ENCODE measurements around the gene PAX7.

The PAX7 gene

DNA sequence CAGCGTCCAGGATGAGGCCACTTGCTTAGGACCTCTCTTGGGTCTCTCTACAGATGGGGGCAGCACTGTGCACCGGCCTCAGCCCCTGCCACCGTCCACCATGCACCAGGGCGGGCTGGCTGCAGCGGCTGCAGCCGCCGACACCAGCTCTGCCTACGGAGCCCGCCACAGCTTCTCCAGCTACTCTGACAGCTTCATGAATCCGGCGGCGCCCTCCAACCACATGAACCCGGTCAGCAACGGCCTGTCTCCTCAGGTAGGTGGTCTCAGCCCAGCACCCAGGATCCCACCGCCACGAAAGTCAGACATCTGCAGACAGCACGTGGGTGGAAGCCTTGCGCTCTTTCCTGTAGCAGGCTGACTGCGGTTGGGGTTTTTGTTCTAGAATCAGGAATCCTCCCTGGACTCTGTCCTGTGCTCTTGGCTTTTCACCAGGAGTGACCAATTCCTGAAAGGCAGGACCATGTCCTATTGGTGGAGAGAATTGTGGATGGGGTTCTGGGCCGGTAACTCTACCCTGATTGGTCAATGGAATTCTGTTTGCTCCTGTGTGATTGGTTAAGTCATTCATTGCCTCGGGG is 72.5 kb downstream of the PAX7 start:
- DNase-seq, result no peak
- Mint-ChIP-seq H3K36me3 (no peaks in the 10 kb centered on the region), H3K27me3 (peaks cover 73% of the 10 kb centered on the region), H3K27ac (no peak overlapping the region), H3K4me3 (no peak overlapping the region), H3K4me1 (peaks cover 3% of the 10 kb centered on the region), H3K9me3 (no peaks in the 10 kb centered on the region)
- CTCF ChIA-PET, result no interaction called here

- Mint-ChIP-seq H3K9me3 (no peaks in the 10 kb centered on the region), H3K27ac (no peak overlapping the region), H3K36me3 (no peaks in the 10 kb centered on the region), H3K4me1 (peaks cover 3% of the 10 kb centered on the region), H3K4me3 (no peak overlapping the region), H3K27me3 (peaks cover 75% of the 10 kb centered on the region)
- CTCF ChIA-PET, result no interaction called here
- no peak for DNase-seq
Measured at GRCh38 chr1:18705811-18706210, 75.2 kb downstream of the PAX7 start.

- peaks cover 4% of the 10 kb centered on the region for H3K4me1 Mint-ChIP-seq
- CTCF ChIA-PET, result no interaction called here
- no peak for DNase-seq
- no peaks in the 10 kb centered on the region for H3K36me3 Mint-ChIP-seq
- no peak overlapping the region for H3K27ac Mint-ChIP-seq
- no peak overlapping the region for H3K4me3 Mint-ChIP-seq
- peaks cover 76% of the 10 kb centered on the region for H3K27me3 Mint-ChIP-seq
- no peaks in the 10 kb centered on the region for H3K9me3 Mint-ChIP-seq
Measured at GRCh38 chr1:18707696-18708257, 77.1 kb downstream of the PAX7 start.

- H3K4me1 Mint-ChIP-seq, result peaks cover 4% of the 10 kb centered on the region
- H3K4me3 Mint-ChIP-seq, result no peak overlapping the region
- no peaks in the 10 kb centered on the region for H3K9me3 Mint-ChIP-seq
- no peak overlapping the region for H3K27ac Mint-ChIP-seq
- H3K36me3 Mint-ChIP-seq, result no peaks in the 10 kb centered on the region
- DNase-seq, result no peak
- peaks cover 75% of the 10 kb centered on the region for H3K27me3 Mint-ChIP-seq
- CTCF ChIA-PET, result no interaction called here
Measured at GRCh38 chr1:18710002-18710401, 79.4 kb downstream of the PAX7 start.

- no peak overlapping the region for H3K27ac Mint-ChIP-seq
- H3K4me3 Mint-ChIP-seq, result no peak overlapping the region
- CTCF ChIA-PET, result no interaction called here
Measured at GRCh38 chr1:18711003-18711402, 80.4 kb downstream of the PAX7 start.

GRCh38 chr1:18711536-18712251 is 81.0 kb downstream of the PAX7 start:
- no peaks in the 10 kb centered on the region for H3K36me3 Mint-ChIP-seq
- no peaks in the 10 kb centered on the region for H3K9me3 Mint-ChIP-seq
- CTCF ChIA-PET, result no interaction called here
- H3K27me3 Mint-ChIP-seq, result peaks cover 75% of the 10 kb centered on the region
- peaks cover 2% of the 10 kb centered on the region for H3K4me1 Mint-ChIP-seq
- no peak for DNase-seq
- no peak overlapping the region for H3K27ac Mint-ChIP-seq
- H3K4me3 Mint-ChIP-seq, result no peak overlapping the region

More at GRCh38 chr1:18711003-18711402, 80.4 kb downstream of the PAX7 start:
- Mint-ChIP-seq H3K36me3 (no peaks in the 10 kb centered on the region), H3K27me3 (peaks cover 75% of the 10 kb centered on the region), H3K4me1 (peaks cover 2% of the 10 kb centered on the region), H3K9me3 (no peaks in the 10 kb centered on the region)
- DNase-seq, result no peak

DNA sequence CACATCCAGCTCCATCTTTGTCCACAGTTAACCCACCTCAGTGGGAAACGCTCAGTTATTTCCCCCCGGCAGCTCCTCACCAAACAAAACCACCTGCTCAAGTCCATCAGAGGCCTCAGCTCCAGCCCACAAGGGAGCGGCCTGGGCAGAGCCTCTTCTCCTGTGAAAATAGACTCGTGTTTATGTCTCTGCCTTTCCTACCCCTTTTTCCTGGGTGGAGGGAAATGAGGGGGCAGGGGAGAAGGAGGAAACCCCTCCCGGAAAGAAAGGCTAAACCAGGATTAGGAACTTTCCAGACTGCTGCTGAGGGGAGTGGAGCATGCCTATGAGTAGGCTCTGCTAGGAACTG is 81.6 kb downstream of the PAX7 start:
- peaks cover 2% of the 10 kb centered on the region for H3K4me1 Mint-ChIP-seq
- peaks cover 79% of the 10 kb centered on the region for H3K27me3 Mint-ChIP-seq
- no peak overlapping the region for H3K4me3 Mint-ChIP-seq
- no peak overlapping the region for H3K27ac Mint-ChIP-seq
- CTCF ChIA-PET, result no interaction called here
- no peak for DNase-seq
- no peaks in the 10 kb centered on the region for H3K9me3 Mint-ChIP-seq
- H3K36me3 Mint-ChIP-seq, result no peaks in the 10 kb centered on the region

DNA sequence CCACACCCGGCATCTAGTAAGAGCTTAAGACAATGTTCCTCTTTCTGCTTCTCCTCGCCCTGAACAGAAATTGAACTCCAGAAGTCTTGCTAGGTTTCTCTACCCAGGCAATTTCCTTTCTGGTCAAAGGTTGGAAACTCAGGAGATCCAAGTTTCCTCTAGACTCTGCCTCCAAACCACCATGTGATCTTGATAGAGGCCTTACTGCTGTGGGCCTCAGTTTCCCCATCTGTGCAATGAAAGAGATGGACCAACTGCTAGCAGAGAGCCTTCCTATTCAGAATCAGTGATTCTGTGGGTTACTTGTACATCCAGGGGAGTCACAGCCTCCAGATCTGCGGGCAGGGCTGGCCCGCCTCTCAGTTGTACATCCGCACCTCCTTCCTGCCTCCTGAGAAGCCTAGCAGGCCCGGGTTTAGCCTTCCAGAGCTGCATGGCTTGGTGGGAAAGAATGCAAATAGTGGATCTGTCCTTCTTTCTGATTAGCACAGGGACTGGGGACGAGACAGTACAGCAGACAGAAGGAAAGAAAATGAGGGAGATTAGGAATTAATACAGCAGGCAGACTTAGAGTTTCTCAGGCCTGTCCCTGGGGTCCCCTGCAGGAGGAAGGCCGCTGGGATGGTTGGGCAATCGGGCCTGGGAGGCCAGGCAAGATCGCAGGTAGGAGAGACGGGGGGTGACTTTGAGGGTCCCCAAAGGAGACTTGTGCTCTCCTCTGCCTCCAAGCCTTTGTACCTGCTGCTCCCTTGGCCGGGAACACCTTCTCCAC is 83.9 kb downstream of the PAX7 start:
- no peak for DNase-seq
- Mint-ChIP-seq H3K9me3 (no peaks in the 10 kb centered on the region), H3K4me3 (no peak overlapping the region), H3K27ac (no peak overlapping the region), H3K27me3 (peaks cover 88% of the 10 kb centered on the region), H3K36me3 (no peaks in the 10 kb centered on the region), H3K4me1 (peaks cover 2% of the 10 kb centered on the region)
- CTCF ChIA-PET, result no interaction called here

- Mint-ChIP-seq H3K27me3 (peaks cover 90% of the 10 kb centered on the region), H3K9me3 (no peaks in the 10 kb centered on the region)
Measured at GRCh38 chr1:18716112-18716784, 85.6 kb downstream of the PAX7 start.

DNA sequence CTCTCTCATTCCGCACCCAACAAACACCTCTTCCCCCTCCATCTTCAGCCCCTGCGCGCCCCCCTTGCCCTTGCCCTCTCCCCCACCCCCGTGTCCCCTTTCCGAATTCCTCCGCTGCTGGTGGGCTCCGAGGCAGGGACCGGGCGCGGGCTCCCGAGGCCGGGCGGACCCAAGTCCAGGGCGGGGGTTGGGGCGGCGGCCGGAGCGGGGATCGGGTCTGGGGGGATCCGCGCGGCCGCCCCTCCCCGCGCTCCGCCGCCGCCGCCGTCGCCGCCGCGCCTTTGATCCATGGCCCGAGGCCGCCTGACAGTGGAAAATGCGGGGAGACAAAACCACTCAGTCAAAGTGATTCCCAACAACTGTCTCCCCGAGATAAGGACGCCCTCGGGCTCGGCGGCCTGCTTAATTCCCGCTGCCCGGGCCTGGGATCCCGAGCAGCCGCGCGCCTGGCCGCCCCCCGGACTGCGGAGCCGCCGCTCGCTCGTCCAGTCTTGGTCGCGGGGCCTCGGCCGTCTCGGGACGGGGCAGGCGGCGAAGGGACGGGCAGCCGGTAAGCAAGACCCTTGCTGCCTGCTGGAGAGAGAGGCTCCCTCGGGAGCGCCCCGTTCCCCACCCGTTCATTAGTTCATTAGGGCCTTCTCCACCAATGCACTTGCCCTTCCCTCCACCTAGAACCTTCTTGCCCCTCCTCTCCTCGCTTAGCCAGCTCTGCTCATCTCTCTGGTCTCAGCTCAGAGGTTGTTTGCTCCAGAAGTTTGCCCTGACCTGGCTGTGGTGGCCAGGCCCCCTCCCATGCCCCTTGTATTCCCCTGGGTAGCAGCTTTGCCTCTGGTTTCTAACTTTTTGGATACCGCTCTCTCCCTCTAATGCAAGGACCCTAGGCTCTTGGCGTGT is 86.4 kb downstream of the PAX7 start:
- Mint-ChIP-seq H3K4me3 (no peak overlapping the region), H3K27ac (no peak overlapping the region), H3K4me1 (no peaks in the 10 kb centered on the region), H3K27me3 (peaks cover 90% of the 10 kb centered on the region), H3K36me3 (no peaks in the 10 kb centered on the region), H3K9me3 (no peaks in the 10 kb centered on the region)
- CTCF ChIA-PET, result no interaction called here
- DNase-seq, result no peak

More at GRCh38 chr1:18716112-18716784, 85.6 kb downstream of the PAX7 start:
- no peaks in the 10 kb centered on the region for H3K36me3 Mint-ChIP-seq
- DNase-seq, result no peak
- H3K27ac Mint-ChIP-seq, result no peak overlapping the region
- CTCF ChIA-PET, result no interaction called here
- no peak overlapping the region for H3K4me3 Mint-ChIP-seq
- peaks cover 1% of the 10 kb centered on the region for H3K4me1 Mint-ChIP-seq

DNA sequence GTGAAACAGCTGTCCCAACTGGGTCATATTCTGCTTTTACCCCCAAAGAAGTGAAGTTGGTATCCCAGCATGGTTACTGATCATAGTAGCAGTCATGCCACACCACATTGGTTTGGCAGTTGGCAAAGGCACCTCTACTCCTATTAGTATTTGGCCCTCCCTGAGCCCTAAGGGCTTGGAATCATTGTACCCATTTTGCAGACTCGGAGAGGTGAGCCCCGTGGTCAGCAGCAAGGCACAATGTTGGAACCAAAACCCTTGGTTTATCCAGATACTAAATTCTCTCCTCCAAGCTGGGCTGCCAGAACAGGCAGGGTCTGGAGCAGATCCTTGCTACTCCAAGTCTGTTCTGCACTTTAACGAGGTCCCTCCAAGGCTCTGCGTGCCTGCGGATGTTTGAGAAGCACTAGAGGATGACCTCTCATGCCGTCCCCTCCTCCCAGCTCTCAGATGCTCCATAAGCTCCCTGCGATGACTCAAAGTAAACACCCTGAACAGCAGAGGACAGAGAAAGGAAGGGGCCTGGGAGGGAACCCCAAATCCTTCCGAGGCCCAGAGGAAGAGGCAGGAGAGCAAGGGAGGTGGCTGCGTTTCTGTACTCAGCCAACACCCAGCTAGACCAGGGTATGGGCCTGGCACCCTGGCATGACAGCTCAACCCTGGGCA is 89.3 kb downstream of the PAX7 start:
- Mint-ChIP-seq H3K36me3 (no peaks in the 10 kb centered on the region), H3K4me1 (no peaks in the 10 kb centered on the region), H3K27ac (no peak overlapping the region), H3K9me3 (no peaks in the 10 kb centered on the region), H3K4me3 (no peak overlapping the region), H3K27me3 (peaks cover 99% of the 10 kb centered on the region)
- CTCF ChIA-PET, result no interaction called here
- DNase-seq, result no peak

GRCh38 chr1:18721041-18721440 is 90.4 kb downstream of the PAX7 start:
- Mint-ChIP-seq H3K36me3 (peaks cover 2% of the 10 kb centered on the region), H3K27ac (no peak overlapping the region), H3K4me1 (no peaks in the 10 kb centered on the region), H3K9me3 (no peaks in the 10 kb centered on the region), H3K4me3 (no peak overlapping the region), H3K27me3 (peaks cover 98% of the 10 kb centered on the region)
- CTCF ChIA-PET, result no interaction called here
- DNase-seq, result no peak

DNA sequence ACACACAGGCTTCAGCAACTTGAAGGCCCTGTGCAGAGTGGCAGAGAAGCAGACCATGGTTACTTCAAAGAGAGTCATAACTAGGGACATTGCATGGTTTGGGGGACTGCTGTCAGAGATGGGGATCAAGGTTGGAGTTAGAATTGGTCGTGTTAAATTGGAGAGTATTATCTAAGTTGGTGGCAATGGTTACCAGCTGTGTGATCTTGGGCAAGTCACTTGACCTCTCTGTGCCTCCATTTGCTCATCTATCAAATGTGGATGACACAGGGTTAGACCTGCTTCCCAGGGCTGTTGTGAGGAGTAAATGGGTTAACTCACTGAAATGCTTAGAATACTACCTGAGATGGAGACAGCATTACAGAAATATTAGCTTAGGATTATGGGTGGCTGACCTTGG is 91.1 kb downstream of the PAX7 start:
- Mint-ChIP-seq H3K9me3 (no peaks in the 10 kb centered on the region), H3K27me3 (peaks cover 98% of the 10 kb centered on the region), H3K4me1 (no peaks in the 10 kb centered on the region), H3K27ac (no peak overlapping the region), H3K36me3 (peaks cover 2% of the 10 kb centered on the region), H3K4me3 (no peak overlapping the region)
- CTCF ChIA-PET, result interaction anchor here (0.7 kb wide), 1 partner anchor 154 kb away, joined by 3 read pairs; no protein-coding TSS in a partner anchor
- no peak for DNase-seq

All from activated naive CD4-positive, alpha-beta T cell treated with anti-CD3 and anti-CD28 coated beads, Interleukin-2, amount 10 ng/mL, durations not matched to agents 7 days and 5 days (primary cell).